HG03025 (cell line): Measurements from ENCODE around the gene NUP210.

Source experiments
- ATAC-seq: cut with Tn5 transposase; IDR thresholded peaks from one replicate; pipeline ENCODE4 v1.9.1; 2021; ENCODE audit warnings: mild to moderate bottlenecking, moderate library complexity; ENCODE audit not compliant: unreplicated experiment, low FRiP score

The NUP210 gene

DNA sequence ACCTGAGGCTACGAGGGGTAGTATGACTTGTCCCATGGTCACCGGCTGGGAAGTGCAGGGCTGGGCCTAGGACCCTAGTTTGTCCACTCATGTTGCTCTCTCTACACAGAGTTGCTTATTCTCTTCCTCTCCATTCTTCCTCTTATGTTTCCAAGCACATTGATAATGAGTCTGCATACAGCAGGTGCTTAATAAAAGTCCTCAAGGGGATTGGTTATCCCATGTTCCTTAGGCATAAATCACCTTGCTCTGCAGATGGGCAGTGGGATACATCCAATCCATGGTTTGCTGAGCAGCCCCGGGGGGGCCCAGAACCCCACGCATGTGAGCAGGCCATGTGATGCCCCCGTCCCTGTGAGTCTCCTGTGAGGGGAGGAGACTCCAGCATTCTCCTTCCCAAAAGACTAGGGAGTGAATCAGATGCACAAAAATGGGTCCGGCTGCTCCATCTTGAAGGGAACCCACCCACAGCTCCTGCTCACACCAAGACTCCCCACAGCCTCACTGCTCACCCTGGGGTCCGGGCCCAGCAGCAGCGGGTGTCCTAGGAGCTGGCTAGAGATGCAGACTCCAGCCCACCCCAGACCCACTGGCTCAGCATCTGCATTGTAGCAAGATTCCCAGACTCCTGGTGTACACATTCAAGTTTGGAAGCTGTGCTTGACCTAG is 139.9 kb downstream of the NUP210 start:
- ATAC-seq: no peak

DNA sequence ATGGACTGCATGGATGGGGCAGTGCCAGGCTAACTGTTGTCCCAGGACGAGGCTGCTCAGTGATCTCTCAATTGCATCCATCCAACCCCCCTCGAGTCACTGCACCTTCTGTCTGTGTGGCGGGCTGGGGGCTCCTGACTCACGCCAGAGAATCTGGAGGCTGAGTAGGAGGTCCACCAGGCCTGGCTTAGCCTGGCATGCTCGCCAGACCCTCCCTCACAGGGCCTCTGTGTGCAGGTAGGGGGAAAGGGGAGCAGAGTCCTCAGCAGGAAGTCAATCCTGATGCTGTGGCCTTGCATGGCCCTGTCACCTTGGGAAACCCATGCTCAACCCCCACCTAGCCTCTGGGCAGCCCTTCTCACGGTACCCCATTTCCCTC is 140.6 kb downstream of the NUP210 start:
- no peak for ATAC-seq

DNA sequence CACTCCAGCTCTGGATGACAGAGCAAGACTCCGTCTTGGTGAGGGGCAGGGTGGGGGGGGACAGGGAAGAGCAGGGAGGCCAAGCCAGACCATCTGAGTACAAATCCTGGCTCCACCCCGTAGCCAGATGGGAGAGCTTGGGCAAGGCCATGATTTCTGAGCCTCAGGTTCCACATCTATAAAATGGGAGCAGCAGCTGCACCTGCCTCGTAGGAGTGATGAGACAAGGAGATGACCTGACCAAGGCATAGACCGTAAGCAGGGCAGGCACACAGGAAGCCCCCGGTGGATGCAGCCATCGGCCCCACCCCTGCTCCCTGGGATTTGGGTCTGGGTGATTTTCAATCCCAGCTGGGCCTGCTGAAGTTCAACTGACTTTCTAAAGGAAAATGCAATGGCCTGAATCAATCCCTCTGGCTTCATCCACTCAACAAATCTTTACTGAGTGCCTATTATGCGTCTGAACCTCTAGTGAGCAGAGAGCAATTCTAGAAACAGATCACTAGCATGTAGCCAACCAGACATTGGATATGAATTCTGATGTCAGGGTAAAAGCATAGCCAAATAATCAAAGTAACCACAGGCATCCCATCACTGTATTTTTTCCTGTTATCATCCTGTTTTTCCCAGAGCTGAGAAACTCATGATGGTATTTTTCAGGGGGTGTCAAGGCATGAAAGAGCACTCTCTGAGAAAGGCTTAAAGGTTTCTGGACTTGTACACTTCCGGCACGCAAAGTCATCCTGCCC is 141.2 kb downstream of the NUP210 start:
- ATAC-seq: no peak

DNA sequence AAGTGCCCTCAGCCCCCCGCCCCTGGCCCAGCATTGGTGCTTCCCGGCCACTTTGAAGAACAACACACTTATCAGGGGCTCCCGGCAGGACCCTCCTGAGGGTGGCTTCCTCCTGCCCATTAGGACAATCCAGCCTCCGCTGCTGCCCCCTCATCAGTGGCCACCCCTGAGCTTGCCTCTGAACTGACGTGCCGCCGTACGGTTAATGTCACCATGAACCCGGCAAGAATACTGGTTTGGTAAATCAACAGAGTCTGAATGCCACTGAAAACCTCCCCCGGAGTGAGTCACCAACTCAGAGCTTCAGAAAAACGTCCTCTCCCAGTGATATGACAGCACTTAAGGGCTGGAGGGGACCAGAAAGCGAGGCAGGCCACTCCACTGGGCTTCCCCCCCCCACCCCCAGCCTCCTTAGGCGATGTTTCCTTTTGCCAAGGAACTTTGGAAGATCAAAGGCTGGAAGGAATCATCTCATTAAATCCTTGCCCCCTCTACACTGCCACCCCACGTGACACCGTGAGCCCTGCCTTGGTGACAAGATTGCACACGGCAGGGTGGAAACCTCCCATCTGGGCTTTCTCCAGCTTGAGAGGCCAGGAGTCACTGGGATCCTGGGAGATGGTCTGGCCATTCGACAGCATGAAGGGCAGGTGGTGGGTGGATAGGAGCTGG is 142.1 kb downstream of the NUP210 start:
- ATAC-seq: no peak

DNA sequence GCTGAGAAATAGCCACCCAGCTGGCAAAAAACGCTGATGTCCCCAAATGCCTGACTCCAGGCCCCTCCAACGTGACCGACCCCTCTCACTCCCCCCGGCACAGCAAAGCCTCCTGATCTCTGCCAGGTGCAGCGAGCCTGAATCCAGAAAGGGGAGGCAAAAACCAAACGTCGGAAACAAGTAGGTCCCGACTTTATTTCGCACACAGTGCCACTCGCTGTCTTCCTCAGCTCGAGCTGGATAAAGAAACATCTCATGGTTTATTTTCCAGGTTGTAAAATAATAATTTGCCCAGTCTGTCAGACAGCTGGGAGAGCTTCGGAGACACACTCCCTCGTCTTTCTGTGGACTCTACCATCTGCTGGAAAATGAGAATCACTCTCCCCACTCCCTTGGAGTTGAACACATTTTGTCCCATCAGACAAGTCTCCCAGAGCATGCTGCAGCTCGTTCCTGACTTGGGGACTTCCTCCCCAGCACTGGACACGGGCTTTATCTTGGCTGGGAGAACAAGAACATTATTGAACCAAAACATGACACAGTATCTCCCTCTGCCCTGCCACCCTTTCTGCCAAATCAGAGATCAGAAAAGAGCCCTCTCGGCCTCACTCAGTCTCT is 142.8 kb downstream of the NUP210 start:
- no peak for ATAC-seq

DNA sequence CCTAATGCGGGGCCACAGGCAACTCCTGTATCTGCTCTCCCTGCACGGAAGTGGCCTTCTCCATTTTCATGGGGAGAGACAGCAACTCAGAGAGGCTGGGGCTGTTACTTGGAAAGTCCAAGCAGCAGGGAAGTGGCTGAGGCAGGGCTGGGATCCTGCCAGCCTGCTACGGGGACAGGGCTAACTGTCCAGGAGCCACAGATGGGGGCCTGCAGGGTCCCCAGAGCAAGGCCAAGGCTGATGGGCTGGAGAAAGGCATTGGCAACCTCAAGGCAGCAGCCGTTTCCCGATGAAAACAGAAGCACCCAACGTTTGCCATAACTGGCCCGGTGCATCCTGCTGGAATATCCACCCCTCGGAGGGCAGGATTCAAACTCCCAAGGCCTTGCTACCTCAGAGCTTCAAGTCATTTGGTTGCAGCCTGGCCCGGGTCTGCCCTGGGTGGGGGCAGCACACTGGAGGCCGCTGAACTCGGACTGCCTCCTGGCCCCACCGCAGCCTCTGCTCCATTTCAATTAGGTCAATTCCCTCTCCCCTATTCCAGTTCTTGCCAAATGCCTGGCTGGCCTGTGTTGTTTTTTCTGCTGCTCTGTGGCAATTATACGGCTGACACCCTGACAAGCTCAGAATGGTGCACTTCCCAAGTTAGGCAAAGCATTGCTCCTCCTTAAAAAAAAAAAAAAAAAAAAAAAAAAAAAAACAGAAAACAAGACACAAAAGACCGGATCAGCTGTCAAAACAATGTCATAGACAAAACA is 143.5 kb downstream of the NUP210 start:
- no peak for ATAC-seq

DNA sequence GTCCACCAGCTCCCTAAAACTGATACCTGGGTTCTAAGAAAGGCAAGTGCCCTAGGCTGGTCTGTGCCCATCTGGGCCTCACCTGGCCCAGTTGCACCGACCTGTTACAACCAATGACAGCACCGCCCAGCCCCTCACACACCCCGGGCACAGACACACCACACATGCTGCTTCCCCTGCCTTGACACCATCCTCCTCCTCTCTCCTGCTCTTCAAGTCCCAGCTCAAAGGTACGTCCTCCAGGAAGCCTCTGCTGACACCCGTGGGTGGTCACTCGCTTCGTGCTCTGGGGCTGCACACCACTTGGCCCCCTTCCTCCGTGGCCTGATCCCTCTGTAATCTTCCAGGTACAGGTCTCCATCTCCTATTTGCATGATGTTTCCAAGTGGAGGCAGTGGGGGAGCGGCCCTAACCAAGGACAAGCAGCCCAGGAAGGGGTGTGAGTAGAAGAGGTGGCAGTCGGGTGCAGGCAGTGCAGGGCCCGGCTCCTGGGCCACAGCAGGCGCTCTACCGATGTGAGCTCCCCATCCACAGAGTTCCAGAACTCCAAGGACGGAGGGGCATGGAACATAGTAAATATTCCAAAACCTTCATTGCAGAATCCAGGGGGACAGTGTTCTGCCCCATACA is 144.6 kb downstream of the NUP210 start:
- ATAC-seq: no peak

DNA sequence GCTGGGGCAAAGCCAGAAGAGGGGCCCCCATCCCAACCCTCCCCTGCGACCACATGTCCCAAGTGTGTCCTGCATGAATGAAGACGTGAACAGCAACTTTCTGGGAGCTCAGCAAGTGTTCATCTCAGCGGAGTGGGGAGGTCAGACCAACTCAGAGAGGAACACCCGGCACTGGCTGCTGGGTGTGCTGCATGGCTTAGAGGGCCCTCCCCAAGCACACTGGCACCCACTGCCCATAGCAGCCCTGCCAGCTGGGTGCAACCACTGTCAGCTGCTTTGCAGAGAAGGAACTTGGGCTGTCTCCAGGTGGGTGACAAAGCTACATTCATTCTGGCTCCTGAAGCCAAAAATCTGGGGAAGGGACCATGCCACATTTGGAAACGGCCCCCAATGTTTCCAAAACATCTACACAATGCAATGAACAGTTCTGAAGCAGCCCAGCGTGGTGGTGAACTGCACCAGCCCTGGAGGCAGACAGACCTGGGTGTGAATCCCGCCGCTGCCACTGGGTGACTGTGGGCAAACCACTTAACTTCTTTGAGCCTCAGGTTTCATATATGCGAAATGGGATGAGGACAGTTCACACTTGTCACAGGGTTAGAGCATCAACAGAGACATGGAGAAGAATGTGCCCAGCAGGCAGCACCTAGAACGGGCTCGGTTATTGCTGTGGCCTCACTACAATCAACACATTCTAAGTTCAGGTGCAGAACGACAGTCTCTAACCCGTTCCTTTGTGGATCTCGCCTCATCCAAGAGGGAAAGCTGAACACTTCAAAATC is 145.4 kb downstream of the NUP210 start:
- no peak for ATAC-seq

DNA sequence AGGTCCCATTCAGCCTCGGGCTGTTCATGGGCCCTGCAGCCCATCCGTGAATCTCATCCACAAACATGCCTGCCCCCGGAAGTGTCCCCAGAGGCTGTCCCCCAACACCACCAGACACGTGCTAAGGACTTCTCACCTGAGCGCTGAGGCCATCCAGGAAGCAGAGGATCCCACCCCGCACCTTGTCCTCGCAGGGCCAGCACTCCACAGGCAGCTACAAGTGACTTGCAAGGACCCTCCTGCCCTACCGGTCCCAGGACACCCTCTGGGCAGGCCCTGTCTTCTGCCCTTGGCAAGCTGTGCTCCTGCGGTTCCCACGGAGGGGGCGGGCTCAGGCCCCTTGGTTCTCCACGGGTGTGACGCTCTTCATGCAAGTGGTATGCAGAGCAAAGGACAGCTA is 146.0 kb downstream of the NUP210 start:
- ATAC-seq: no peak

DNA sequence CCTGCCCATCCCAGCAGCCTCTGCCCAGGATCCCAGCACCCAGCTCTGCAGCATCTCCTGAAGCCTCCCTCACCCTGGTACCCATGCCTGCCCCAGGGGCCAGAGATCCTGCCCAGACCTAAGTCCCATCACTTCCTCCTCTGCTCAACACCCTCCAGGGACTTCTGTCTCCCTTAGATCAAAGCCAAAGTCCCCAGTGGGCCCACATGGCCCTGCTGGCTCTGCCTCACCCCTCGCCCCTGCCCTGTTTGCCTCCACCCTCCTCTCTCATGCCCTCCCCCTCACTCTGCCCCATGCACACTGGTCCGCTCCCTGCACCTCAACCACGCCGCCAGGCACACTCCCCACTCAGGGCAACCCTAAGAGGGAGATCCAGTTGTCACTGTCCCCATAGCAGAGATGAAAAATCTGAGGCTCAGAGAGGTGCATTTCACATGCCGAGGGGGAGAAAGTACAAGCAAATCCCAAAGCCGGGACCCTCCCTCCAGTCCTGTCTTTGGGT is 146.5 kb downstream of the NUP210 start:
- ATAC-seq: no peak

DNA sequence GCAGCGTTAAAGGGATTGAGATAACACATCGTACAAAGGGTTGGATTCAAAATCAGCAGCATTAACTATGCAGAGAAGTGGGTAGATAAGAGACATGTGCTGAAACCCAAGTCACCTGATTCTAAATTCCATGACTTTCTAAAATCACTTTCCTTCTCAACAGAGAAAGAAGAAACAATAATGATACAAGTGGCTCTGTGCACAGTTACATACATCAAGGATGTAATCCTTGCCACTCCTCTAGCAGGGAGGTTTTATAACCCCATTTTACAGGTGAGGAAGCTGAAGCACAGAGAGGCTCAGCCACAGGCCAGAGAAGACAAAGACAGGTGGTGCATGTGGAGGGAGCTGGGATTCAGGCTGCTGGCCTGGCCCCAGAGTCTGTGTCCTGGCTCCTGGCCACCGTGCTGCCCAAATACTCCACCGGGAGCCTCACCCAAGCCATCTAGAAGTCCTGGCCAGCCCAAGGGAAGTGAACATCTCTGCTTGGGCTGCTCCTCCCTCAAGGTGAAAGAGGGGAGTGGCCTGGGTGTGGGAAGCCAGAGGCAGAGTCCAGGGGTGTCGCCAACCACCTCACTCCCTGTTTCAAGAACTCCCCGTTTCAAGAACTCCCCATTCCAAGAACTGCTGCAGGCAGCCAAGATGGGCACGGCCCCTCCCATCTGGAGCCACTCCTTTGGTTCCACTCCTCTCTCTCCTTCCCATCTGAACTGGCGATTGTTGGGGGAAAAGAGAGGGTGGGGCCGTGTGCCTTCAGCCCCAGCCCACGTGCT is 147.1 kb downstream of the NUP210 start:
- no peak for ATAC-seq

DNA sequence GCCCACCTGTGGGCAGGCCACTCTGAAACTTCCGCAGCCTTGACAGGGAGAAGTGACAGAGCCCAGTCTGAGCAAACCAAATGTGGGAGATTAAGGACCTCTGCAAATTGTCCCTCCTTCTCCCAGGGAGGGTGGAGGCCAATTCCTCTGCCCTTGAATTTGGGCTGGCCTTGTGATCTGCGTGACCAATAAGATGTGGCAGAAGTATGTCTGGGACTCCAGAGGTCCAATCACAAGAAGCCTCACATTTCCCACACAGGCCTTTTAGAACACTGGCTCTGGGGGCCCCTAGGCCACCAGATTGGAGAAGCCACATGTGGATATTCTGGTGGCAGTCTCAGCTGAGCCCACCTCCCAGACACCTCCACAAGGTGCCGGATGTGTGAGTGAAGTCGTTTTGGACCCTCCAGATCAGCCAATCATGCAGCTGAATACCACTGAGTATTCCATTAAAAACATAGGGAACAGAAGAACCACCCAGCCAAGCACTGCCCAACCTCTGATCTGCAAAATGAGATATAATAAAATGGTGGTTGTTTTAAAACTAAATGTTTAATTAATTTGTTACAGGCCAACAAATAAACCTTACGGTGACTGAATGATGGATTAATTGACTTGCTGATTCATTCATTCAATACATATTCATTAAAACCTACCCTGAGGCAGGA is 150.3 kb downstream of the NUP210 start:
- ATAC-seq: no peak

DNA sequence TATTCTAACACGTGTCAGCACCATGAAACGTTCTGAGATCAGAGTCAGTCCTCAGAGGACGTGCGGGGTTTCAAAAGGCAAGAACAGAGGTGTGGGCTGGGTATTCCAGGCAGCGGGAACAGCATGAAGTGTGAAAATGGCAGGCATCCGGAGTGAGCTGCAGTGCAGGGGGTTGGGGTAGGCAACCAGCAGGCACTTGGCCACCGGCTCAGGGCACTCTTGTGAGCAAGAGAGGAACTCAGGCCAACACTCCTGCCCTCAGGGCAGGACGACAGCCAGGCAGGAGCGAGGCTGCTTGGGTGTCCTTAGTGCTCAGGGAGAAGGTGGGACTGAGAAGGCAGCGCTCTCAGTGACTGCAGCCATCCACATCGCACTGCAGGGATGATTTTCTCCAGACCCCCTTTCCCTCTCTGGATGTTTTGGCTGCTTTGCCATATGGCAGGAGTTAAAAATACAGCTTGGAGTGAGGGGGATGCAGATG is 151.1 kb downstream of the NUP210 start:
- no peak for ATAC-seq

DNA sequence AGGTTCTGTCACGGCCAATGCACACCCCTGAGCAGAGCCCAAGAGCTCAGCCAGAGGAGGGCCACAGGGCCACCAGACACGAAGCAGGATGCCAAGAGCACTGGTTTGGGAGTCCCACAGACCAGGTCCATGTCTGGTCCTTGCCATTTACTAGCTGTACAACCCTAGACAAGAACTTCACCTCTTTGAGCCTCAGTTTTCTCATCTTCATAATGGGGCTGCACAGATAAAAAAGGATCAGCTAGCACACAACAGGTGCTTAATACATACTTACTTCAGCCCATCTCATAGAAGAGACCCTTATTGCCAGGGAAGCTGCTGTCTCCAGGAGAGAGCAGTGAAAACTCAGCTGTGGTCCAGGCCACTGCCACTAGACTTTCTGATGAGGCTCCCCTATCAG is 152.0 kb downstream of the NUP210 start:
- no peak for ATAC-seq

DNA sequence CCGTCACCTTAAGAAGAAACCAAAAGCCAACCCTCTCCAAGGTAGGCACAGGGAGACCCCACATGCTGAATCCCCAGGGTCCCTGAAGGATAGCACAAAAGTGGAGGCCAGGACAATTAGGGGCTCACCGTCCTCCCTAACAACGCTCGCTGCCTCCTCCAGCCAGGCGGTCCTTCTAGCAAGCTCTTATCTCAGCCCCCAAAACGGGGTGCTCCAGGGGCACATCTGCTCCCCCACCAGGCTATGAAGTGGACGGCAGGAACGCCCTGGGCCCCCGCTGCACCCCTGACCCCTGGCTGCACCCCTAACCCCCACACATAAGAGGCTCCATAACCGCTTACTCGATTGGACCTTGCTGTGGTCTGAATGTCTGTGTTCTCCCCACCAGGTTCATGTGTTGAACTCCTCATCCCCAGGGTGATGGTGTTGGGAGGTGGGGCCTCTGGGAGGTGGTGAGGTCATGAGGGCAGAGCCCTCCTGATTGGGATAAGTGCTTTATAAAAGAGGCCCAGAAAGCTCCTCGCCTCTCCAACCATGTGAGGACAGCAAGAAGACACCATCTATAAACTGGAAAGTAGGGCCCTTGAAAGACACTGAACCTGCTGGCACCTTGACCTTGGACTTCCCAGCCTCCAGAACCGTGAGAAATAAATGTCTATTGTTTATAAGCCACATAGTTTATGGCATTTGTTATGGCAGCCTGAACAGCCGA is 153.3 kb downstream of the NUP210 start:
- ATAC-seq: no peak
